Measurements from ENCODE around the gene ZBTB7C. TPM values are rescaled to one million over a fixed set of nuclear protein-coding genes. Genes with fewer than 3 reads are reported as not detected.
A peak's percentile ranks its signal among the peaks of the same experiment; 100 is the strongest.

Gene ZBTB7C
- polyA plus RNA-seq, 1 donor (not counting 4 experiments of a cell fraction or from before 2014, with no cell fraction given): 0.58 TPM

- no peaks in the 10 kb centered on the region for H3K9me1 ChIP-seq (ENCODE audit: control insufficient read depth, extremely low read depth, insufficient read depth, low read length)
- no peak for FAIRE-seq
- H4K20me1 ChIP-seq (ENCODE audit: control insufficient read depth, extremely low read depth, insufficient read depth, low read length): no peaks in the 10 kb centered on the region
- H3K27ac ChIP-seq (ENCODE audit: control insufficient read depth, insufficient read depth, low read length): no peak overlapping the region
- dilution Hi-C loops (cut with MboI; ENCODE audit: extremely low pct_ligation_motif_present, low sequenced_read_pairs): no loop called here
- H3K4me2 ChIP-seq (ENCODE audit: control insufficient read depth, extremely low read depth, insufficient read depth, low read depth, low read length): no peak overlapping the region
- H3K79me2 ChIP-seq (ENCODE audit: control insufficient read depth, insufficient read depth, low read length): no peaks in the 10 kb centered on the region
- DNase-seq (ENCODE audit: low read depth, low spot score): no peak
- H3K27me3 ChIP-seq (ENCODE audit: control insufficient read depth, extremely low read depth, insufficient read depth, low read length): no peaks in the 10 kb centered on the region
- no peak overlapping the region for H3K9ac ChIP-seq (ENCODE audit: control insufficient read depth, extremely low read depth, insufficient read depth, low read length)
- no peaks in the 10 kb centered on the region for H3K4me1 ChIP-seq (ENCODE audit: control insufficient read depth, extremely low read depth, insufficient read depth, low read length)
- H3K9me3 ChIP-seq (ENCODE audit: control insufficient read depth, low read depth, low read length): no peaks in the 10 kb centered on the region
- H2AFZ ChIP-seq (ENCODE audit: control insufficient read depth, low read length): no peak overlapping the region
- no peak overlapping the region for H3K4me3 ChIP-seq (ENCODE audit: control insufficient read depth in 2 of 3, extremely low read depth in 1 of 3, insufficient read depth in 2 of 3, low read depth in 1 of 3, low read length in 3 of 3)
- no peak for TF ChIP-seq CTCF (optimal IDR thresholded peaks at IDR 0.05 in 1 of 3, IDR thresholded peaks at IDR 0.05 in 1 of 3, conservative IDR thresholded peaks at IDR 0.05 in 1 of 3; ENCODE audit: extremely low read depth in 1 of 3, insufficient read depth in 2 of 3, low read length in 3 of 3)
- no peaks in the 10 kb centered on the region for H3K36me3 ChIP-seq (ENCODE audit: control insufficient read depth in 2 of 2, extremely low read depth in 1 of 2, insufficient read depth in 2 of 2, low read length in 2 of 2)
Measured at GRCh38 chr18:48265328-48265727, 143.9 kb downstream of the ZBTB7C start.

- Histone ChIP-seq H3K9ac (ENCODE audit: control insufficient read depth, extremely low read depth, insufficient read depth, low read length) (no peak overlapping the region), H3K27ac (ENCODE audit: control insufficient read depth, insufficient read depth, low read length) (no peak overlapping the region), H3K9me3 (ENCODE audit: control insufficient read depth, low read depth, low read length) (no peaks in the 10 kb centered on the region), H3K79me2 (ENCODE audit: control insufficient read depth, insufficient read depth, low read length) (no peaks in the 10 kb centered on the region), H3K27me3 (ENCODE audit: control insufficient read depth, extremely low read depth, insufficient read depth, low read length) (no peaks in the 10 kb centered on the region), H3K4me1 (ENCODE audit: control insufficient read depth, extremely low read depth, insufficient read depth, low read length) (no peaks in the 10 kb centered on the region), H3K4me3 (ENCODE audit: control insufficient read depth in 2 of 3, extremely low read depth in 1 of 3, insufficient read depth in 2 of 3, low read depth in 1 of 3, low read length in 3 of 3) (no peak overlapping the region), H4K20me1 (ENCODE audit: control insufficient read depth, extremely low read depth, insufficient read depth, low read length) (no peaks in the 10 kb centered on the region), H3K4me2 (ENCODE audit: control insufficient read depth, extremely low read depth, insufficient read depth, low read depth, low read length) (no peak overlapping the region), H2AFZ (ENCODE audit: control insufficient read depth, low read length) (no peak overlapping the region), H3K36me3 (ENCODE audit: control insufficient read depth in 2 of 2, extremely low read depth in 1 of 2, insufficient read depth in 2 of 2, low read length in 2 of 2) (no peaks in the 10 kb centered on the region), H3K9me1 (ENCODE audit: control insufficient read depth, extremely low read depth, insufficient read depth, low read length) (no peaks in the 10 kb centered on the region)
- DNase-seq (ENCODE audit: low read depth, low spot score): peak; percentile 9
- TF ChIP-seq CTCF (optimal IDR thresholded peaks at IDR 0.05 in 1 of 3, IDR thresholded peaks at IDR 0.05 in 1 of 3, conservative IDR thresholded peaks at IDR 0.05 in 1 of 3; ENCODE audit: extremely low read depth in 1 of 3, insufficient read depth in 2 of 3, low read length in 3 of 3) (no peak), EZH2 (IDR thresholded peaks at IDR 0.05; ENCODE audit: low read length) (no peak)
- peak; percentile 66 for FAIRE-seq
- dilution Hi-C loops (cut with MboI; ENCODE audit: extremely low pct_ligation_motif_present, low sequenced_read_pairs): no loop called here
Measured at GRCh38 chr18:48263914-48264902, 145.0 kb downstream of the ZBTB7C start.
